Endothelial cell of umbilical vein (primary cell): Measurements from ENCODE around the gene POLA1. TPM values are rescaled to one million over a fixed set of nuclear protein-coding genes. Genes with fewer than 3 reads are reported as not detected.

ENCODE experiments used
- BruUV-seq: library from RNA; stranded (reverse); fragments of 400-500 nt; replicated peaks from 2 replicates; lab custom pipeline; 2021; lab: Mats Ljungman, UMichigan
- CTCF ChIA-PET: fragments of 300-600, 350-600 bp; sonication (Branson Sonifier 250); formaldehyde crosslinking; loops from one replicate; lab custom pipeline; 2021; ENCODE audit warnings: antibody characterized with exemption, inconsistent platforms; lab: Charles Lee
- POLR2A ChIA-PET: fragments of 300-600, 350-600 bp; sonication (Branson Sonifier 250); formaldehyde crosslinking; loops from one replicate; lab custom pipeline; 2021; ENCODE audit warnings: antibody characterized with exemption, inconsistent platforms; lab: Charles Lee
- DNase-seq: peaks from one replicate; pipeline ENCODE4 v3.0.0-alpha.2; 2011; ENCODE audit warnings: low read depth, low spot score
- FAIRE-seq: peaks from 2 replicates; lab custom pipeline; 2011; peaks lifted over from hg19 to GRCh38; lab: Jason Lieb, UNC
- H2AFZ ChIP-seq: 2 replicates; pipeline ENCODE4 v1.6.0; 2012; ENCODE audit warnings: low read depth, low read length, control low read depth, inconsistent platforms
- H3K27ac ChIP-seq: 2 replicates; pipeline ENCODE4 v1.5.1; 2011; ENCODE audit warnings: low read depth, mild to moderate bottlenecking, control low read depth, low read length, moderate library complexity; ENCODE audit not compliant: insufficient read depth
- H3K27me3 ChIP-seq, 2 experiments: 2 replicates each; pipeline versions ENCODE4 v1.6.0 to v1.6.1; 2011; ENCODE audit warnings: low read length in 2 of 2, mixed read lengths in 1 of 2; ENCODE audit not compliant: control insufficient read depth in 2 of 2, insufficient read depth in 2 of 2
- H3K36me3 ChIP-seq, 2 experiments: 2 replicates in 1 of 2; 3 replicates in 1 of 2; pipeline ENCODE4 v1.5.1; 2011; ENCODE audit warnings: low read length in 2 of 2, mild to moderate bottlenecking in 1 of 2, moderate library complexity in 1 of 2; ENCODE audit not compliant: control insufficient read depth in 2 of 2, insufficient read depth in 2 of 2; ENCODE audit errors: extremely low read depth in 1 of 2
- H3K4me1 ChIP-seq: 3 replicates; pipeline ENCODE4 v1.5.1; 2011; ENCODE audit warnings: mild to moderate bottlenecking, low read length; ENCODE audit not compliant: control insufficient read depth, insufficient read depth; ENCODE audit errors: extremely low read depth
- H3K4me2 ChIP-seq: 2 replicates; pipeline ENCODE4 v1.6.1; 2011; ENCODE audit warnings: low read length, control low read depth, mixed read lengths; ENCODE audit not compliant: insufficient read depth
- H3K4me3 ChIP-seq, 3 experiments: fragments of 200-600 bp in 1 of 3; sonication (generic), shearing (Covaris generic) in 1 of 3; replicated peaks in 1 of 3; 2 replicates each; pipeline ENCODE4 v1.5.1; 2011 to 2016; ENCODE audit warnings: control low read depth in 3 of 3, low read length in 3 of 3, mild to moderate bottlenecking in 2 of 3, inconsistent platforms in 1 of 3, low read depth in 1 of 3, moderate library complexity in 1 of 3; ENCODE audit not compliant: insufficient read depth in 1 of 3
- H3K79me2 ChIP-seq: 2 replicates; pipeline ENCODE4 v1.6.0; 2012; ENCODE audit warnings: low read length, inconsistent platforms; ENCODE audit not compliant: control insufficient read depth, insufficient read depth
- H3K9ac ChIP-seq: replicated peaks from 2 replicates; pipeline ENCODE3; 2011; ENCODE audit warnings: low read length, control low read depth; ENCODE audit not compliant: insufficient read depth; ENCODE audit errors: extremely low read depth
- H3K9me1 ChIP-seq: replicated peaks from 3 replicates; pipeline ENCODE4 v1.6.0; 2011; ENCODE audit warnings: mild to moderate bottlenecking, low read length; ENCODE audit not compliant: control insufficient read depth, insufficient read depth; ENCODE audit errors: extremely low read depth
- H3K9me3 ChIP-seq: replicated peaks from 2 replicates; pipeline ENCODE4 v1.5.1; 2012; ENCODE audit warnings: low read length, inconsistent platforms; ENCODE audit not compliant: control insufficient read depth, insufficient read depth
- H4K20me1 ChIP-seq: replicated peaks from 2 replicates; pipeline ENCODE3; 2011; ENCODE audit warnings: mild to moderate bottlenecking, low read length; ENCODE audit not compliant: control insufficient read depth, insufficient read depth; ENCODE audit errors: extremely low read depth
- CTCF ChIP-seq, 2 donors: IDR thresholded peaks; 1 replicate in 1 of 2; 2 replicates in 1 of 2; pipeline ENCODE4 v1.5.1; 2011; ENCODE audit warnings: low read length in 2 of 2, mild to moderate bottlenecking in 2 of 2, moderate library complexity in 2 of 2, control low read depth in 1 of 2, inconsistent platforms in 1 of 2, low read depth in 1 of 2; ENCODE audit not compliant: insufficient read depth in 1 of 2; ENCODE audit errors: extremely low read depth in 1 of 2
- EZH2 ChIP-seq: IDR thresholded peaks from 2 replicates; pipeline ENCODE4 v1.6.1; 2012; ENCODE audit warnings: borderline replicate concordance, low read depth, mild to moderate bottlenecking, moderate library complexity, low read length, inconsistent platforms; ENCODE audit not compliant: severe bottlenecking
- FOS ChIP-seq: IDR thresholded peaks from 2 replicates; pipeline ENCODE4 v1.6.1; 2011; ENCODE audit warnings: mild to moderate bottlenecking, low read length, moderate library complexity, borderline replicate concordance; ENCODE audit not compliant: insufficient read depth
- GATA2 ChIP-seq: IDR thresholded peaks from 2 replicates; pipeline ENCODE4 v1.7.0; 2011; ENCODE audit warnings: low read depth, mild to moderate bottlenecking, moderate library complexity, mixed read lengths, low read length; ENCODE audit not compliant: insufficient read length, insufficient read depth
- JUN ChIP-seq: IDR thresholded peaks from 2 replicates; pipeline ENCODE4 v1.6.1; 2011; ENCODE audit warnings: borderline replicate concordance, low read depth; ENCODE audit not compliant: insufficient read length, insufficient read depth
- MAX ChIP-seq: IDR thresholded peaks from 2 replicates; pipeline ENCODE4 v1.6.1; 2011; ENCODE audit not compliant: insufficient read depth, insufficient read length
- MYC ChIP-seq: IDR thresholded peaks from one replicate; pipeline ENCODE4 v1.6.1; 2011; ENCODE audit warnings: mild to moderate bottlenecking, low read depth, low read length
- POLR2A ChIP-seq: IDR thresholded peaks from 2 replicates; pipeline ENCODE4 v1.6.1; 2012; ENCODE audit warnings: low read depth, mild to moderate bottlenecking, control low read depth, low read length
- POLR2AphosphoS5 ChIP-seq: IDR thresholded peaks from 2 replicates; pipeline ENCODE4 v1.6.1; 2012; ENCODE audit warnings: low read depth, mild to moderate bottlenecking, control low read depth, low read length, moderate library complexity; ENCODE audit not compliant: insufficient read depth
- dilution Hi-C: fragments of 300-500 bp; cut with MboI; formaldehyde crosslinking; loops from one replicate; pipeline ENCODE4 v1.15.0; 2019; ENCODE audit warnings: low sequenced_read_pairs; ENCODE audit not compliant: extremely low pct_ligation_motif_present
- intact Hi-C: fragments of 100-400 bp; cut with micrococcal nuclease; formaldehyde crosslinking; loops from one replicate; pipeline ENCODE4 v1.10.0; 2022
- polyA plus RNA-seq, 4 experiments: library from polyadenylated mRNA; depleted of rRNA in 3 of 4; stranded (reverse) in 3 of 4; unstranded in 1 of 4; fragments of >200 nt; gene quantifications; 2 replicates each; pipeline versions ENCODE4 v1.2.1 to v1.2.3, GENCODE V29; 2011 to 2012; ENCODE audit warnings: missing spikeins in 1 of 4
- total RNA-seq: library from RNA; stranded (reverse); gene quantifications from 2 replicates; pipeline ENCODE4 v1.2.3, GENCODE V29; 2021

POLA1 gene
- total and polyA plus RNA-seq, 2 donors (not counting 3 experiments of a cell fraction or from before 2014, with no cell fraction given): 1.8 to 18.6 TPM

- no peaks in the 10 kb centered on the region for H3K9me1 ChIP-seq
- dilution Hi-C loops (no loop called here), intact Hi-C loops (no loop called here)
- H3K4me1 ChIP-seq: peaks cover 2% of the 10 kb centered on the region
- no peak overlapping the region for H3K9ac ChIP-seq
- no peak for FAIRE-seq
- DNase-seq: no peak
- peaks cover 74 to 93% of the 10 kb centered on the region in 2 experiments for H3K27me3 ChIP-seq
- H4K20me1 ChIP-seq: no peaks in the 10 kb centered on the region
- H3K9me3 ChIP-seq: no peaks in the 10 kb centered on the region
- no peak overlapping the region for H3K4me2 ChIP-seq
- H3K79me2 ChIP-seq: no peaks in the 10 kb centered on the region
- H2AFZ ChIP-seq: no peak overlapping the region
- CTCF ChIA-PET: interaction anchor here (1.5 kb wide), 1 partner anchor 175 kb away, joined by 3 read pairs; no protein-coding TSS in a partner anchor
- H3K36me3 ChIP-seq: no peaks in the 10 kb centered on the region
- BruUV-seq: no TSS peak
- POLR2A ChIA-PET: no interaction called here
- TF ChIP-seq EZH2: no peak
- TF ChIP-seq GATA2: no peak
- no peak for TF ChIP-seq MYC
- TF ChIP-seq POLR2A: no peak
- TF ChIP-seq JUN: no peak
- TF ChIP-seq MAX: no peak
- no peak for TF ChIP-seq CTCF (IDR thresholded peaks at IDR 0.05; ENCODE audit: extremely low read depth in 1 of 2, insufficient read depth in 1 of 2, low read depth in 1 of 2, low read length in 2 of 2)
- TF ChIP-seq POLR2AphosphoS5: no peak
- no peak for TF ChIP-seq FOS
- H3K27ac ChIP-seq: no peak overlapping the region
- no peak overlapping the region for H3K4me3 ChIP-seq
These were observed 320.1 kb downstream of the POLA1 start for GRCh38 chrX:25013632-25014365.
